Ishikawa (cell line): ENCODE results near the gene C12orf43.

Experiments used
- CEBPB ChIP-seq: IDR thresholded peaks from 2 replicates; pipeline ENCODE4 v1.6.1; 2012
- EGR1 ChIP-seq: IDR thresholded peaks from 2 replicates; pipeline ENCODE4 v1.6.1; 2012
- EP300 ChIP-seq: IDR thresholded peaks from 2 replicates; pipeline ENCODE4 v1.6.1; 2012; ENCODE audit warnings: borderline replicate concordance
- FOXM1 ChIP-seq: IDR thresholded peaks from 2 replicates; pipeline ENCODE4 v1.6.1; 2012; ENCODE audit warnings: low read depth, borderline replicate concordance
- NFIC ChIP-seq: IDR thresholded peaks from 2 replicates; pipeline ENCODE4 v1.6.1; 2012
- RAD21 ChIP-seq: IDR thresholded peaks from 2 replicates; pipeline ENCODE4 v1.6.1; 2012; ENCODE audit warnings: low read depth
- REST ChIP-seq: IDR thresholded peaks from 2 replicates; pipeline ENCODE4 v1.6.1; 2012; ENCODE audit warnings: low read depth, mild to moderate bottlenecking
- TAF1 ChIP-seq: IDR thresholded peaks from 2 replicates; pipeline ENCODE4 v1.6.1; 2012; ENCODE audit warnings: low read depth, mild to moderate bottlenecking
- TCF12 ChIP-seq: IDR thresholded peaks from 2 replicates; pipeline ENCODE4 v1.6.1; 2012; ENCODE audit warnings: low read depth
- TEAD4 ChIP-seq: IDR thresholded peaks from 2 replicates; pipeline ENCODE4 v1.6.1; 2012
- YY1 ChIP-seq: IDR thresholded peaks from 2 replicates; pipeline ENCODE4 v1.6.1; 2012; ENCODE audit warnings: low read depth

- TF ChIP-seq EGR1 (no peak), EP300 (no peak), TEAD4 (no peak), REST (no peak), RAD21 (peak; percentile 14; the same call in 1 of the 2 replicates), NFIC (no peak), YY1 (no peak), FOXM1 (no peak), TAF1 (no peak), CEBPB (no peak), TCF12 (no peak)
Measured at GRCh38 chr12:121003650-121004049, 12.6 kb downstream of the C12orf43 start.
